Measurements from ENCODE around the gene LRRK2. TPM values are rescaled to one million over a fixed set of nuclear protein-coding genes. Genes with fewer than 3 reads are reported as not detected.
"Not testable (repeated sequence)": the region's sequence is repeated elsewhere in the genome, so short reads cannot be mapped to it uniquely, and the experiment has no call there.

Gene LRRK2
- total and polyA plus RNA-seq, 2 of the 8 experiments (the other 6 are each of a cell fraction or from before 2014, with no cell fraction given) = 0.06 to 0.13 TPM

GRCh38 chr12:40387279-40387678 lies 162.5 kb downstream of the LRRK2 start:
- H4K20me1 ChIP-seq (replicated peaks in 1 of 2; ENCODE audit: control insufficient read depth in 1 of 2, insufficient read depth in 2 of 2, low read length in 2 of 2); H4K8ac ChIP-seq (ENCODE audit: extremely low read depth, insufficient read depth, low read length); H3K23ac ChIP-seq (ENCODE audit: insufficient read length); H3K27ac ChIP-seq (ENCODE audit: low read depth, low read length); H3K4me2 ChIP-seq (ENCODE audit: insufficient read depth in 1 of 2, low read depth in 2 of 2, low read length in 2 of 2); H3K23me2 ChIP-seq (ENCODE audit: low read depth, low read length); H3K14ac ChIP-seq (ENCODE audit: insufficient read length); H3K27me3 ChIP-seq (replicated peaks in 1 of 4; ENCODE audit: control insufficient read depth in 3 of 4, extremely low read depth in 1 of 4, insufficient read depth in 3 of 4, low read length in 3 of 4); H3K79me2 ChIP-seq (ENCODE audit: control insufficient read depth in 1 of 2, insufficient read depth in 2 of 2, low read length in 2 of 2); H3K36me3 ChIP-seq (ENCODE audit: control insufficient read depth in 2 of 4, insufficient read depth in 4 of 4, low read length in 3 of 4); CTCF ChIA-PET (ENCODE audit: partially characterized antibody); H2AK5ac ChIP-seq (ENCODE audit: low read depth, low read length); H3K9ac ChIP-seq (replicated peaks in 1 of 4; ENCODE audit: extremely low read depth in 1 of 4, low read depth in 3 of 4, low read length in 3 of 4); H3K4me1 ChIP-seq (replicated peaks in 1 of 4; ENCODE audit: control insufficient read depth in 3 of 4, insufficient read depth in 4 of 4, low read length in 3 of 4); H3K4me3 ChIP-seq (ENCODE audit: extremely low read depth in 1 of 4, insufficient read depth in 2 of 4, low read depth in 3 of 4, low read length in 4 of 4); H3K18ac ChIP-seq (ENCODE audit: extremely low read depth, low read length); H3K4ac ChIP-seq (replicated peaks; ENCODE audit: insufficient read length, low read depth, low read length); FAIRE-seq; H3K56ac ChIP-seq (replicated peaks; ENCODE audit: insufficient read length, low read depth, low read length); POLR2A ChIA-PET (ENCODE audit: partially characterized antibody); H2BK20ac ChIP-seq (ENCODE audit: low read length); H3K9me3 ChIP-seq (ENCODE audit: insufficient read depth in 2 of 2, low read depth in 1 of 2, low read length in 1 of 2); H4K91ac ChIP-seq (replicated peaks; ENCODE audit: insufficient read length, low read length); H2BK120ac ChIP-seq (replicated peaks; ENCODE audit: low read depth, low read length); H2AFZ ChIP-seq (ENCODE audit: low read length); DNase-seq (ENCODE audit: low read depth in 1 of 2, low spot score in 2 of 2); H3K79me1 ChIP-seq (ENCODE audit: low read depth, low read length); H2BK15ac ChIP-seq (ENCODE audit: low read length); H4K5ac ChIP-seq (ENCODE audit: insufficient read length, low read depth, low read length); H2BK5ac ChIP-seq (ENCODE audit: low read depth, low read length); H2BK12ac ChIP-seq (ENCODE audit: low read depth, low read length): not testable (repeated sequence)
- 93% methylated on average over 3 of the region's 3 CpGs; no CpG with 5 or more reads in 1 of the 2 experiments for WGBS, 2 experiments (ENCODE audit: extremely low coverage in 1 of 2, insufficient coverage in 1 of 2, insufficient read length in 1 of 2, insufficient replicate concordance in 2 of 2, low coverage in 1 of 2, low lambda C conversion rate in 2 of 2, missing lambda C conversion rate in 1 of 2)
